ENCODE measurements around the gene RNF144A. TPM values are rescaled to one million over a fixed set of nuclear protein-coding genes. Genes with fewer than 3 reads are reported as not detected.

Gene RNF144A
- total RNA-seq, 1 experiment from 2014 or later: 0.21 TPM

- H3K4me1 Mint-ChIP-seq (ENCODE audit: insufficient read depth, unreplicated experiment): no peaks in the 10 kb centered on the region
- intact Hi-C loops (cut with micrococcal nuclease): no loop called here
- H3K27me3 Mint-ChIP-seq (ENCODE audit: insufficient read depth, unreplicated experiment): no peaks in the 10 kb centered on the region
- TF ChIP-seq CTCF (IDR thresholded peaks at IDR 0.05; ENCODE audit: unreplicated experiment): no peak
- no peaks in the 10 kb centered on the region for H3K9me3 Mint-ChIP-seq (ENCODE audit: unreplicated experiment)
- ChIA-PET CTCF (no interaction called here), POLR2A (no interaction called here)
- no peak for DNase-seq (ENCODE audit: unreplicated experiment)
- H3K36me3 Mint-ChIP-seq (ENCODE audit: insufficient read depth, unreplicated experiment): no peaks in the 10 kb centered on the region
- H3K4me3 Mint-ChIP-seq (ENCODE audit: unreplicated experiment): no peak overlapping the region
- no TSS peak for BruUV-seq (replicated peaks)
- no peak overlapping the region for H3K27ac Mint-ChIP-seq (ENCODE audit: low read depth, unreplicated experiment)
These were observed 53.8 kb downstream of the RNF144A start for GRCh38 chr2:6970976-6971480.

GRCh38 chr2:6971502-6971901 is 54.3 kb downstream of the RNF144A start:
- no peak for DNase-seq (ENCODE audit: unreplicated experiment)
- no TSS peak for BruUV-seq (replicated peaks)
- Mint-ChIP-seq H3K27me3 (ENCODE audit: insufficient read depth, unreplicated experiment) (no peaks in the 10 kb centered on the region), H3K36me3 (ENCODE audit: insufficient read depth, unreplicated experiment) (no peaks in the 10 kb centered on the region), H3K4me1 (ENCODE audit: insufficient read depth, unreplicated experiment) (no peaks in the 10 kb centered on the region), H3K9me3 (ENCODE audit: unreplicated experiment) (no peaks in the 10 kb centered on the region), H3K4me3 (ENCODE audit: unreplicated experiment) (no peak overlapping the region), H3K27ac (ENCODE audit: low read depth, unreplicated experiment) (no peak overlapping the region)
- ChIA-PET CTCF (no interaction called here), POLR2A (no interaction called here)
- TF ChIP-seq CTCF (IDR thresholded peaks at IDR 0.05; ENCODE audit: unreplicated experiment): no peak
- intact Hi-C loops (cut with micrococcal nuclease): no loop called here

GRCh38 chr2:6972067-6972710 is 55.0 kb downstream of the RNF144A start:
- no peak overlapping the region for H3K27ac Mint-ChIP-seq (ENCODE audit: low read depth, unreplicated experiment)

More at GRCh38 chr2:6972067-6972710, 55.0 kb downstream of the RNF144A start:
- no TSS peak for BruUV-seq (replicated peaks)
- intact Hi-C loops (cut with micrococcal nuclease): no loop called here
- Mint-ChIP-seq H3K4me1 (ENCODE audit: insufficient read depth, unreplicated experiment) (no peaks in the 10 kb centered on the region), H3K9me3 (ENCODE audit: unreplicated experiment) (no peaks in the 10 kb centered on the region), H3K4me3 (ENCODE audit: unreplicated experiment) (no peak overlapping the region), H3K27me3 (ENCODE audit: insufficient read depth, unreplicated experiment) (no peaks in the 10 kb centered on the region), H3K36me3 (ENCODE audit: insufficient read depth, unreplicated experiment) (no peaks in the 10 kb centered on the region)
- CTCF ChIA-PET: interaction anchor here (0.6 kb wide), 1 partner anchor 32 kb away, joined by 4 read pairs; no protein-coding TSS in a partner anchor
- no peak for TF ChIP-seq CTCF (IDR thresholded peaks at IDR 0.05; ENCODE audit: unreplicated experiment)
- POLR2A ChIA-PET: no interaction called here
- no peak for DNase-seq (ENCODE audit: unreplicated experiment)

All from MCF 10A (cell line).